Liver (tissue), 9 donors: ENCODE measurements around the gene CD180. TPM values are rescaled to one million over a fixed set of nuclear protein-coding genes. Genes with fewer than 3 reads are reported as not detected.

ENCODE experiments used
- DNase-seq: peaks from one replicate; pipeline ENCODE4 v3.0.0-alpha.2; 2017; ENCODE audit warnings: low spot score
- H3K27ac ChIP-seq, 2 donors: one replicate each; pipeline ENCODE4 v1.7.0; 2013; ENCODE audit warnings: inconsistent platforms in 2 of 2, low read length in 2 of 2, control low read depth in 1 of 2, low read depth in 1 of 2, mild to moderate bottlenecking in 1 of 2
- H3K27me3 ChIP-seq, 4 donors: one replicate each; pipeline versions ENCODE4 v1.6.1 to v1.7.0; 2013; ENCODE audit warnings: low read length in 3 of 4, inconsistent platforms in 1 of 4, mild to moderate bottlenecking in 1 of 4, moderate library complexity in 1 of 4; ENCODE audit not compliant: control insufficient read depth in 4 of 4, insufficient read depth in 4 of 4
- H3K36me3 ChIP-seq, 4 donors: one replicate each; pipeline versions ENCODE4 v1.6.1 to v1.7.0; 2013; ENCODE audit warnings: low read length in 3 of 4, mild to moderate bottlenecking in 3 of 4, low read depth in 1 of 4, moderate library complexity in 1 of 4; ENCODE audit not compliant: control insufficient read depth in 4 of 4, insufficient read depth in 3 of 4
- H3K4me1 ChIP-seq, 4 donors: one replicate each; pipeline versions ENCODE4 v1.6.1 to v1.7.0; 2013; ENCODE audit warnings: low read length in 3 of 4, mild to moderate bottlenecking in 3 of 4, moderate library complexity in 1 of 4; ENCODE audit not compliant: control insufficient read depth in 4 of 4, insufficient read depth in 4 of 4
- H3K4me3 ChIP-seq, 3 donors: one replicate each; pipeline versions ENCODE4 v1.6.1 to v1.7.0; 2013; ENCODE audit warnings: low read length in 3 of 3, control low read depth in 1 of 3, low read depth in 1 of 3, mild to moderate bottlenecking in 1 of 3
- H3K9ac ChIP-seq, 2 donors: one replicate each; pipeline ENCODE4 v1.7.0; 2013; ENCODE audit warnings: low read length in 2 of 2, mild to moderate bottlenecking in 2 of 2, moderate library complexity in 2 of 2, control low read depth in 1 of 2, low read depth in 1 of 2
- H3K9me3 ChIP-seq, 4 donors: one replicate each; pipeline versions ENCODE4 v1.6.1 to v1.7.0; 2013; ENCODE audit warnings: low read length in 3 of 4; ENCODE audit not compliant: control insufficient read depth in 4 of 4
- EGR1 ChIP-seq, 2 donors: IDR thresholded peaks; 2 replicates each; pipeline ENCODE4 v1.6.1; 2016 to 2018; ENCODE audit warnings: antibody characterized with exemption in 2 of 2, low read depth in 2 of 2
- FOXA1 ChIP-seq: IDR thresholded peaks from 2 replicates; pipeline ENCODE4 v1.6.1; 2016; ENCODE audit warnings: antibody characterized with exemption
- FOXA2 ChIP-seq: IDR thresholded peaks from 2 replicates; pipeline ENCODE4 v1.6.1; 2016; ENCODE audit warnings: antibody characterized with exemption
- GABPA ChIP-seq, 2 donors: IDR thresholded peaks in 1 of 2; conservative IDR thresholded peaks in 1 of 2; 2 replicates each; pipeline ENCODE4 v1.6.1; 2016; ENCODE audit warnings: antibody characterized with exemption in 2 of 2, mild to moderate bottlenecking in 1 of 2, moderate library complexity in 1 of 2
- HNF4A ChIP-seq, 2 donors: conservative IDR thresholded peaks; 2 replicates each; pipeline ENCODE4 v1.6.1; 2016; ENCODE audit warnings: antibody characterized with exemption in 2 of 2, mild to moderate bottlenecking in 2 of 2
- HNF4G ChIP-seq: IDR thresholded peaks from 2 replicates; pipeline ENCODE4 v1.6.1; 2016; ENCODE audit warnings: antibody characterized with exemption
- JUND ChIP-seq, 2 donors: IDR thresholded peaks; 2 replicates each; pipeline ENCODE4 v1.6.1; 2016; ENCODE audit warnings: antibody characterized with exemption in 2 of 2
- NR2F2 ChIP-seq: IDR thresholded peaks from 2 replicates; pipeline ENCODE4 v1.6.1; 2016; ENCODE audit warnings: antibody characterized with exemption
- RAD21 ChIP-seq, 2 donors: IDR thresholded peaks; 2 replicates each; pipeline ENCODE4 v1.6.1; 2016; ENCODE audit warnings: antibody characterized with exemption in 2 of 2, mild to moderate bottlenecking in 2 of 2
- RXRA ChIP-seq, 2 donors: IDR thresholded peaks; 2 replicates each; pipeline ENCODE4 v1.6.1; 2017 to 2018; ENCODE audit warnings: antibody characterized with exemption in 2 of 2, mild to moderate bottlenecking in 1 of 2
- SP1 ChIP-seq: IDR thresholded peaks from 2 replicates; pipeline ENCODE4 v1.6.1; 2018; ENCODE audit warnings: antibody characterized with exemption, mild to moderate bottlenecking
- TAF1 ChIP-seq: conservative IDR thresholded peaks from 2 replicates; pipeline ENCODE4 v1.6.1; 2016; ENCODE audit warnings: antibody characterized with exemption, mild to moderate bottlenecking
- YY1 ChIP-seq: IDR thresholded peaks from 2 replicates; pipeline ENCODE4 v1.6.1; 2016; ENCODE audit warnings: antibody characterized with exemption, mild to moderate bottlenecking
- WGBS: extraction: QIAGEN DNeasy Blood & Tissue Kit; methylation state at CpG from one replicate; pipeline ENCODE4 v1.1.7; 2013; 5-methylcytosine and 5-hydroxymethylcytosine counted together
- polyA plus RNA-seq, 2 donors: library from polyadenylated mRNA; stranded (reverse) in 1 of 2; unstranded in 1 of 2; fragments of 200-250 nt in 1 of 2; fragments of >200 nt in 1 of 2; fragmentation: Nextera tagmentation in 1 of 2; extraction: Ambion mirVana in 1 of 2; gene quantifications; one replicate each; pipeline versions ENCODE4 v1.2.1 to v1.2.3, GENCODE V29; 2013 to 2015
- total RNA-seq, 2 donors: library from RNA; depleted of rRNA; stranded (reverse); fragments of >200 nt; gene quantifications; one replicate each; pipeline ENCODE4 v1.2.3, GENCODE V29; 2014
- TF ChIP-seq, protein P1 (sequence below): IDR thresholded peaks from 2 replicates; pipeline ENCODE4 v1.6.1; 2016; ENCODE audit warnings: antibody characterized with exemption
- TF ChIP-seq, protein P2 (sequence below): IDR thresholded peaks from 2 replicates; pipeline ENCODE4 v1.6.1; 2016; ENCODE audit warnings: antibody characterized with exemption
- TF ChIP-seq, protein P3 (sequence below): fragments of 150-350 bp; IDR thresholded peaks from 2 replicates; pipeline ENCODE4 v1.5.1; 2017; ENCODE audit warnings: improper control_type of control experiment, low read depth, low read length; ENCODE audit not compliant: missing input control
- TF ChIP-seq, protein P4 (sequence below): IDR thresholded peaks from 2 replicates; pipeline ENCODE4 v1.6.1; 2016; ENCODE audit warnings: antibody characterized with exemption, mild to moderate bottlenecking
- TF ChIP-seq, protein P5 (sequence below): IDR thresholded peaks from 2 replicates; pipeline ENCODE4 v1.6.1; 2016; ENCODE audit warnings: antibody characterized with exemption
- donor health status: healthy.
- donor health status: healthy.
- donor health status: healthy.
- donor health status: healthy.
- donor health status: healthy.

Gene CD180
- total and polyA plus RNA-seq, 4 donors, result 0.33 to 3.7 (median 0.78) TPM

DNA sequence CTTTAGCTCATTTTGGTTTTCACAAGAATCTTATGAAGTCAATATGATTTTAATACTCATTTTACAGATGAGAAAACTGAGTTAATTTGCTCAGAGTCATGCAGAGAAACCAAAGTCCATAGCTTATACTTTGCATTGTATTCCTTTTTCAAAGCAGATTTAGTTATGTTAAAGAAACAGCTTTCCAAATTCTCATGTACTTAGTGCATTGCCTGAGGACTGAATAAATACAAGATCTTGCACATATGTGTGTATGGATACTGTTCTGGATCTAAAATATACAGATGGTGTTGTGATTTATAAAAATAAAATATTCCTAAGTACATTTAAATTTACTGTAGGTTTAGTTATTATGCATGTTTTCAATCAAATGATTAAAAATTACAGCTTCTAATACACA is 43.5 kb upstream of the CD180 start:
- no peak overlapping the region for H3K9ac ChIP-seq
- H3K27ac ChIP-seq, result no peak overlapping the region
- H3K27me3 ChIP-seq, result no peaks in the 10 kb centered on the region
- no peaks in the 10 kb centered on the region for H3K9me3 ChIP-seq
- no peak for DNase-seq
- no peak overlapping the region for H3K4me3 ChIP-seq
- no peaks in the 10 kb centered on the region for H3K36me3 ChIP-seq
- peaks cover 6 to 25% (median 16%) of the 10 kb centered on the region in 4 donors for H3K4me1 ChIP-seq
- no peak for TF ChIP-seq GABPA (IDR thresholded peaks at IDR 0.05 in 1 of 2, conservative IDR thresholded peaks at IDR 0.05 in 1 of 2)

DNA sequence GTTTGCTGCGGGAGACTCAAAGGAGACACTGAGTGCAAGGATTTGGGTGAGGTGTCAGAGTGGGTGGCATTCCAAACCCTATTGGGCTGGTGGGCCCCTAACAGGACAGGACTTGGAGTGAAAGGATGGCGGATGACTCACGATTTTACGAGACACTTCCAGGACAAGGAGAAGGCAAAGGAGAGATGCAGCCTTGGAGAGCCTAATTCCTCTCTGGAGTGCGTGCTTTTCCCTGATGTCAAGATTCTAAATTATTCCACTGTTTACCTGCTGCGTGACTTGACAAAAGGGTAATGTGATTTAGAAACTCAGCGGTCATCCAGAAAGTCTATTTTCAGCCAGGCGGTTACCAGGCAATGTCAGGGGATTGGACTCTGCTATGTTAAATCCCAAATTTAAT is 41.6 kb upstream of the CD180 start:
- no peak for DNase-seq
- TF ChIP-seq GABPA (IDR thresholded peaks at IDR 0.05 in 1 of 2, conservative IDR thresholded peaks at IDR 0.05 in 1 of 2) (no peak), TAF1 (no peak), EGR1 (IDR thresholded peaks at IDR 0.05; ENCODE audit: low read depth in 2 of 2) (no peak), RAD21 (IDR thresholded peaks at IDR 0.05) (no peak), FOXA2 (no peak), HNF4A (conservative IDR thresholded peaks at IDR 0.05) (no peak), RXRA (IDR thresholded peaks at IDR 0.05) (no peak), SP1 (no peak), JUND (IDR thresholded peaks at IDR 0.05) (no peak), NR2F2 (no peak), FOXA1 (no peak), HNF4G (no peak), YY1 (no peak)
- TF ChIP-seq, protein P1, sequence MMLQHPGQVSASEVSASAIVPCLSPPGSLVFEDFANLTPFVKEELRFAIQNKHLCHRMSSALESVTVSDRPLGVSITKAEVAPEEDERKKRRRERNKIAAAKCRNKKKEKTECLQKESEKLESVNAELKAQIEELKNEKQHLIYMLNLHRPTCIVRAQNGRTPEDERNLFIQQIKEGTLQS, result no peak
- TF ChIP-seq, protein P2, sequence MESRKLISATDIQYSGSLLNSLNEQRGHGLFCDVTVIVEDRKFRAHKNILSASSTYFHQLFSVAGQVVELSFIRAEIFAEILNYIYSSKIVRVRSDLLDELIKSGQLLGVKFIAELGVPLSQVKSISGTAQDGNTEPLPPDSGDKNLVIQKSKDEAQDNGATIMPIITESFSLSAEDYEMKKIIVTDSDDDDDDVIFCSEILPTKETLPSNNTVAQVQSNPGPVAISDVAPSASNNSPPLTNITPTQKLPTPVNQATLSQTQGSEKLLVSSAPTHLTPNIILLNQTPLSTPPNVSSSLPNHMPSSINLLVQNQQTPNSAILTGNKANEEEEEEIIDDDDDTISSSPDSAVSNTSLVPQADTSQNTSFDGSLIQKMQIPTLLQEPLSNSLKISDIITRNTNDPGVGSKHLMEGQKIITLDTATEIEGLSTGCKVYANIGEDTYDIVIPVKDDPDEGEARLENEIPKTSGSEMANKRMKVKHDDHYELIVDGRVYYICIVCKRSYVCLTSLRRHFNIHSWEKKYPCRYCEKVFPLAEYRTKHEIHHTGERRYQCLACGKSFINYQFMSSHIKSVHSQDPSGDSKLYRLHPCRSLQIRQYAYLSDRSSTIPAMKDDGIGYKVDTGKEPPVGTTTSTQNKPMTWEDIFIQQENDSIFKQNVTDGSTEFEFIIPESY, result no peak
- TF ChIP-seq, protein P3, sequence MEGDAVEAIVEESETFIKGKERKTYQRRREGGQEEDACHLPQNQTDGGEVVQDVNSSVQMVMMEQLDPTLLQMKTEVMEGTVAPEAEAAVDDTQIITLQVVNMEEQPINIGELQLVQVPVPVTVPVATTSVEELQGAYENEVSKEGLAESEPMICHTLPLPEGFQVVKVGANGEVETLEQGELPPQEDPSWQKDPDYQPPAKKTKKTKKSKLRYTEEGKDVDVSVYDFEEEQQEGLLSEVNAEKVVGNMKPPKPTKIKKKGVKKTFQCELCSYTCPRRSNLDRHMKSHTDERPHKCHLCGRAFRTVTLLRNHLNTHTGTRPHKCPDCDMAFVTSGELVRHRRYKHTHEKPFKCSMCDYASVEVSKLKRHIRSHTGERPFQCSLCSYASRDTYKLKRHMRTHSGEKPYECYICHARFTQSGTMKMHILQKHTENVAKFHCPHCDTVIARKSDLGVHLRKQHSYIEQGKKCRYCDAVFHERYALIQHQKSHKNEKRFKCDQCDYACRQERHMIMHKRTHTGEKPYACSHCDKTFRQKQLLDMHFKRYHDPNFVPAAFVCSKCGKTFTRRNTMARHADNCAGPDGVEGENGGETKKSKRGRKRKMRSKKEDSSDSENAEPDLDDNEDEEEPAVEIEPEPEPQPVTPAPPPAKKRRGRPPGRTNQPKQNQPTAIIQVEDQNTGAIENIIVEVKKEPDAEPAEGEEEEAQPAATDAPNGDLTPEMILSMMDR, result no peak
- TF ChIP-seq, protein P4, sequence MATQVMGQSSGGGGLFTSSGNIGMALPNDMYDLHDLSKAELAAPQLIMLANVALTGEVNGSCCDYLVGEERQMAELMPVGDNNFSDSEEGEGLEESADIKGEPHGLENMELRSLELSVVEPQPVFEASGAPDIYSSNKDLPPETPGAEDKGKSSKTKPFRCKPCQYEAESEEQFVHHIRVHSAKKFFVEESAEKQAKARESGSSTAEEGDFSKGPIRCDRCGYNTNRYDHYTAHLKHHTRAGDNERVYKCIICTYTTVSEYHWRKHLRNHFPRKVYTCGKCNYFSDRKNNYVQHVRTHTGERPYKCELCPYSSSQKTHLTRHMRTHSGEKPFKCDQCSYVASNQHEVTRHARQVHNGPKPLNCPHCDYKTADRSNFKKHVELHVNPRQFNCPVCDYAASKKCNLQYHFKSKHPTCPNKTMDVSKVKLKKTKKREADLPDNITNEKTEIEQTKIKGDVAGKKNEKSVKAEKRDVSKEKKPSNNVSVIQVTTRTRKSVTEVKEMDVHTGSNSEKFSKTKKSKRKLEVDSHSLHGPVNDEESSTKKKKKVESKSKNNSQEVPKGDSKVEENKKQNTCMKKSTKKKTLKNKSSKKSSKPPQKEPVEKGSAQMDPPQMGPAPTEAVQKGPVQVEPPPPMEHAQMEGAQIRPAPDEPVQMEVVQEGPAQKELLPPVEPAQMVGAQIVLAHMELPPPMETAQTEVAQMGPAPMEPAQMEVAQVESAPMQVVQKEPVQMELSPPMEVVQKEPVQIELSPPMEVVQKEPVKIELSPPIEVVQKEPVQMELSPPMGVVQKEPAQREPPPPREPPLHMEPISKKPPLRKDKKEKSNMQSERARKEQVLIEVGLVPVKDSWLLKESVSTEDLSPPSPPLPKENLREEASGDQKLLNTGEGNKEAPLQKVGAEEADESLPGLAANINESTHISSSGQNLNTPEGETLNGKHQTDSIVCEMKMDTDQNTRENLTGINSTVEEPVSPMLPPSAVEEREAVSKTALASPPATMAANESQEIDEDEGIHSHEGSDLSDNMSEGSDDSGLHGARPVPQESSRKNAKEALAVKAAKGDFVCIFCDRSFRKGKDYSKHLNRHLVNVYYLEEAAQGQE, result no peak
- TF ChIP-seq, protein P5, sequence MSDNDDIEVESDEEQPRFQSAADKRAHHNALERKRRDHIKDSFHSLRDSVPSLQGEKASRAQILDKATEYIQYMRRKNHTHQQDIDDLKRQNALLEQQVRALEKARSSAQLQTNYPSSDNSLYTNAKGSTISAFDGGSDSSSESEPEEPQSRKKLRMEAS, result no peak
- H3K27me3 ChIP-seq, result no peaks in the 10 kb centered on the region
- no peak overlapping the region for H3K9ac ChIP-seq
- H3K4me3 ChIP-seq, result no peak overlapping the region
- no peak overlapping the region for H3K27ac ChIP-seq
- peaks cover 6 to 23% (median 18%) of the 10 kb centered on the region in 4 donors for H3K4me1 ChIP-seq
- no peaks in the 10 kb centered on the region for H3K36me3 ChIP-seq
- WGBS, result 97% methylated on average over 8 of the region's 8 CpGs
- H3K9me3 ChIP-seq, result no peaks in the 10 kb centered on the region
